H1 (cell line): ENCODE data around the gene WWC2. TPM values are rescaled to one million over a fixed set of nuclear protein-coding genes. Genes with fewer than 3 reads are reported as not detected.
A peak's percentile ranks its signal among the peaks of the same experiment; 100 is the strongest.

Experiments
- CTCF ChIA-PET: fragments of 300-600 bp; sonication (Branson Sonifier 250); formaldehyde crosslinking; loops from one replicate; lab custom pipeline; 2021; ENCODE audit not compliant: partially characterized antibody; lab: Charles Lee
- POLR2A ChIA-PET: fragments of 300-600 bp; sonication (Branson Sonifier 250); formaldehyde crosslinking; loops from one replicate; lab custom pipeline; 2021; ENCODE audit warnings: inconsistent platforms; ENCODE audit not compliant: partially characterized antibody; lab: Charles Lee
- DNase-seq, 2 experiments: peaks; one replicate each; pipeline versions ENCODE4 v3.0.0 to v3.0.0-alpha.2; 2010 to 2022; ENCODE audit warnings: low spot score in 2 of 2, low read depth in 1 of 2, mixed read lengths in 1 of 2
- FAIRE-seq: peaks from 2 replicates; lab custom pipeline; 2011; peaks lifted over from hg19 to GRCh38; lab: Jason Lieb, UNC
- H2AFZ ChIP-seq: 2 replicates; pipeline ENCODE4 v1.8.1; 2012; ENCODE audit warnings: low read length, inconsistent platforms
- H2AK5ac ChIP-seq: 2 replicates; pipeline ENCODE4 v1.6.1; 2013; ENCODE audit warnings: low read depth, low read length
- H2BK120ac ChIP-seq: replicated peaks from 2 replicates; pipeline ENCODE3; 2013; ENCODE audit warnings: low read depth, low read length, inconsistent platforms
- H2BK12ac ChIP-seq: 2 replicates; pipeline ENCODE4 v1.6.1; 2013; ENCODE audit warnings: low read depth, low read length
- H2BK15ac ChIP-seq: 2 replicates; pipeline ENCODE4 v1.6.1; 2013; ENCODE audit warnings: low read length
- H2BK20ac ChIP-seq: 2 replicates; pipeline ENCODE4 v1.6.1; 2013; ENCODE audit warnings: low read length
- H2BK5ac ChIP-seq: 2 replicates; pipeline ENCODE4 v1.6.1; 2013; ENCODE audit warnings: low read depth, low read length
- H3K14ac ChIP-seq: 2 replicates; pipeline ENCODE4 v1.6.1; 2013; ENCODE audit warnings: inconsistent platforms; ENCODE audit not compliant: insufficient read length
- H3K18ac ChIP-seq: 2 replicates; pipeline ENCODE4 v1.6.1; 2013; ENCODE audit warnings: low read length; ENCODE audit errors: extremely low read depth
- H3K23ac ChIP-seq: 2 replicates; pipeline ENCODE4 v1.6.1; 2013; ENCODE audit warnings: inconsistent platforms; ENCODE audit not compliant: insufficient read length
- H3K23me2 ChIP-seq: 2 replicates; pipeline ENCODE4 v1.6.1; 2013; ENCODE audit warnings: low read depth, low read length
- H3K27ac ChIP-seq: 2 replicates; pipeline ENCODE4 v1.6.1; 2011; ENCODE audit warnings: low read depth, low read length, inconsistent platforms
- H3K27me3 ChIP-seq, 4 experiments: replicated peaks in 1 of 4; 1 replicate in 1 of 4; 2 replicates in 3 of 4; pipeline versions ENCODE4 v1.6.1 to v1.8.1; 2011 to 2013; ENCODE audit warnings: low read length in 3 of 4, mild to moderate bottlenecking in 3 of 4, inconsistent platforms in 2 of 4, mixed read lengths in 2 of 4, moderate library complexity in 1 of 4; ENCODE audit not compliant: control insufficient read depth in 3 of 4, insufficient read depth in 3 of 4; ENCODE audit errors: extremely low read depth in 1 of 4
- H3K36me3 ChIP-seq, 4 experiments: 2 replicates each; pipeline versions ENCODE4 v1.6.1 to v1.8.1; 2011 to 2013; ENCODE audit warnings: mild to moderate bottlenecking in 4 of 4, low read length in 3 of 4, moderate library complexity in 2 of 4, control low read depth in 1 of 4, inconsistent platforms in 1 of 4; ENCODE audit not compliant: insufficient read depth in 4 of 4, control insufficient read depth in 2 of 4
- H3K4ac ChIP-seq: replicated peaks from 2 replicates; pipeline ENCODE3; 2013; ENCODE audit warnings: low read length, low read depth, mixed read lengths, inconsistent platforms; ENCODE audit not compliant: insufficient read length
- H3K4me1 ChIP-seq, 4 experiments: replicated peaks in 1 of 4; 1 replicate in 1 of 4; 2 replicates in 3 of 4; pipeline versions ENCODE4 v1.6.1 to v1.8.1; 2011 to 2013; ENCODE audit warnings: low read length in 3 of 4, inconsistent platforms in 2 of 4, mixed read lengths in 1 of 4; ENCODE audit not compliant: insufficient read depth in 4 of 4, control insufficient read depth in 3 of 4
- H3K4me2 ChIP-seq, 2 experiments: 2 replicates each; pipeline versions ENCODE4 v1.6.1 to v1.8.1; 2011 to 2013; ENCODE audit warnings: low read depth in 2 of 2, low read length in 2 of 2, control low read depth in 1 of 2, inconsistent platforms in 1 of 2, mild to moderate bottlenecking in 1 of 2; ENCODE audit not compliant: insufficient read depth in 1 of 2
- H3K4me3 ChIP-seq, 4 experiments: fragments of 200-600, 300-600 bp in 1 of 4; sonication (generic), shearing (Covaris generic), sonication (Bioruptor Twin) in 1 of 4; 2 replicates each; pipeline versions ENCODE4 v1.5.1 to v1.8.1; 2011 to 2016; ENCODE audit warnings: low read length in 4 of 4, low read depth in 3 of 4, control low read depth in 2 of 4, inconsistent platforms in 2 of 4, mild to moderate bottlenecking in 2 of 4, mixed read lengths in 1 of 4, moderate library complexity in 1 of 4; ENCODE audit not compliant: insufficient read depth in 2 of 4; ENCODE audit errors: extremely low read depth in 1 of 4
- H3K56ac ChIP-seq: replicated peaks from 2 replicates; pipeline ENCODE3; 2013; ENCODE audit warnings: low read depth, mild to moderate bottlenecking, mixed read lengths, low read length, inconsistent platforms; ENCODE audit not compliant: insufficient read length
- H3K79me1 ChIP-seq: 2 replicates; pipeline ENCODE4 v1.6.1; 2013; ENCODE audit warnings: low read depth, low read length, control low read depth
- H3K79me2 ChIP-seq, 2 experiments: 2 replicates each; pipeline versions ENCODE4 v1.6.1 to v1.8.1; 2012 to 2013; ENCODE audit warnings: low read length in 2 of 2, mild to moderate bottlenecking in 2 of 2, inconsistent platforms in 1 of 2; ENCODE audit not compliant: insufficient read depth in 2 of 2, control insufficient read depth in 1 of 2
- H3K9ac ChIP-seq, 4 experiments: replicated peaks in 1 of 4; 1 replicate in 1 of 4; 2 replicates in 3 of 4; pipeline versions ENCODE4 v1.6.1 to v1.8.1; 2011 to 2013; ENCODE audit warnings: low read depth in 3 of 4, low read length in 3 of 4, control low read depth in 2 of 4, mild to moderate bottlenecking in 2 of 4, moderate library complexity in 2 of 4, inconsistent platforms in 1 of 4; ENCODE audit errors: extremely low read depth in 1 of 4
- H3K9me3 ChIP-seq, 2 experiments: 2 replicates each; pipeline versions ENCODE4 v1.6.1 to v1.8.1; 2012 to 2013; ENCODE audit warnings: mild to moderate bottlenecking in 2 of 2, moderate library complexity in 2 of 2, control low read depth in 1 of 2, inconsistent platforms in 1 of 2, low read depth in 1 of 2, low read length in 1 of 2, mixed read lengths in 1 of 2; ENCODE audit not compliant: insufficient read depth in 2 of 2
- H4K20me1 ChIP-seq, 2 experiments: replicated peaks in 1 of 2; 2 replicates each; pipeline versions ENCODE3 to v1.8.1; 2011 to 2013; ENCODE audit warnings: inconsistent platforms in 2 of 2, low read length in 2 of 2, mild to moderate bottlenecking in 1 of 2; ENCODE audit not compliant: insufficient read depth in 2 of 2, control insufficient read depth in 1 of 2
- H4K5ac ChIP-seq: 2 replicates; pipeline ENCODE4 v1.6.1; 2013; ENCODE audit warnings: low read length, low read depth, mixed read lengths, inconsistent platforms; ENCODE audit not compliant: insufficient read length
- H4K8ac ChIP-seq: 2 replicates; pipeline ENCODE4 v1.8.0; 2013; ENCODE audit warnings: mild to moderate bottlenecking, moderate library complexity, low read length, inconsistent platforms; ENCODE audit not compliant: insufficient read depth; ENCODE audit errors: extremely low read depth
- H4K91ac ChIP-seq: replicated peaks from 2 replicates; pipeline ENCODE3; 2013; ENCODE audit warnings: low read length, mixed read lengths, inconsistent platforms; ENCODE audit not compliant: insufficient read length
- BCL11A ChIP-seq, 2 experiments: IDR thresholded peaks; one replicate each; pipeline ENCODE4 v1.6.1; 2011; ENCODE audit warnings: low read depth in 2 of 2, low read length in 2 of 2, mild to moderate bottlenecking in 2 of 2
- CBX8 ChIP-seq: fragments of 300-800, 300-1000 bp; sonication (generic); IDR thresholded peaks from 2 replicates; pipeline ENCODE4 v1.7.1; 2016; ENCODE audit warnings: low read depth, low read length, borderline replicate concordance
- CEBPB ChIP-seq: IDR thresholded peaks from 2 replicates; pipeline ENCODE4 v1.6.1; 2012; ENCODE audit warnings: low read depth, low read length
- FOSL1 ChIP-seq: IDR thresholded peaks from 2 replicates; pipeline ENCODE4 v1.6.1; 2011; ENCODE audit warnings: mild to moderate bottlenecking, low read depth, low read length, moderate library complexity; ENCODE audit not compliant: insufficient read depth
- GABPA ChIP-seq: IDR thresholded peaks from 2 replicates; pipeline ENCODE4 v1.6.1; 2011; ENCODE audit warnings: mild to moderate bottlenecking, low read length, moderate library complexity, borderline replicate concordance; ENCODE audit not compliant: insufficient read depth
- SAP30 ChIP-seq: fragments of 300-600 bp; sonication (generic); IDR thresholded peaks from 2 replicates; pipeline ENCODE4 v1.7.1; 2012; ENCODE audit warnings: low read length, moderate library complexity, mild to moderate bottlenecking, inconsistent platforms; ENCODE audit not compliant: insufficient read depth, insufficient replicate concordance
- SIX5 ChIP-seq: IDR thresholded peaks from 2 replicates; pipeline ENCODE4 v1.6.1; 2011; ENCODE audit warnings: mild to moderate bottlenecking, low read depth, low read length
- SP1 ChIP-seq: IDR thresholded peaks from 2 replicates; pipeline ENCODE4 v1.6.1; 2011; ENCODE audit warnings: low read depth, low read length
- SRF ChIP-seq: IDR thresholded peaks from 2 replicates; pipeline ENCODE4 v1.6.1; 2011; ENCODE audit warnings: mild to moderate bottlenecking, low read depth, low read length, moderate library complexity
- WGBS, 2 experiments: shearing (Covaris generic) in 1 of 2; methylation state at CpG; one replicate each; pipeline versions ENCODE4 v1.1.6 to v1.1.7; 2013 to 2015; ENCODE audit warnings: low lambda C conversion rate in 2 of 2, mixed read lengths in 2 of 2, inconsistent platforms in 1 of 2, low coverage in 1 of 2, missing lambda C conversion rate in 1 of 2; ENCODE audit not compliant: insufficient replicate concordance in 2 of 2, insufficient coverage in 1 of 2, insufficient read length in 1 of 2; ENCODE audit errors: extremely low coverage in 1 of 2, missing lambda C conversion rate in 1 of 2; 5-methylcytosine and 5-hydroxymethylcytosine counted together
- polyA plus RNA-seq, 7 experiments: library from polyadenylated mRNA; depleted of rRNA in 3 of 7; stranded (reverse) in 5 of 7; unstranded in 2 of 7; fragments of >200 nt in 5 of 7; fragments of 200-250 nt in 2 of 7; gene quantifications; 1 replicate in 5 of 7; 2 replicates in 1 of 7; 4 replicates in 1 of 7; pipeline versions ENCODE4 v1.2.1 to v1.2.3, GENCODE V29; 2011 to 2013; ENCODE audit warnings: missing spikeins in 2 of 7, mixed read lengths in 2 of 7
- total RNA-seq: library from RNA; stranded (reverse); fragmentation: NEBNext Ultra II Directional; extraction: Animal tissue kit (Norgen Biotek cat#: 25700); gene quantifications from 2 replicates; pipeline ENCODE4 v1.2.1, GENCODE V29; 2021
- TF ChIP-seq, protein P1 (sequence below): IDR thresholded peaks from 2 replicates; pipeline ENCODE4 v1.6.1; 2012; ENCODE audit warnings: inconsistent platforms

Gene WWC2
- total and polyA plus RNA-seq, 2 of the 8 experiments (the other 6 are each of a cell fraction or from before 2014, with no cell fraction given), result 17.6 to 135 TPM

- H3K4me3 ChIP-seq, result peak overlapping the region in 1 of 4 experiments; percentile 39; a peak in 1 of 8 replicates
- 58% methylated on average over 2 of the region's 2 CpGs; no CpG with 5 or more reads in 1 of the 2 experiments for WGBS, 2 experiments
- TF ChIP-seq BCL11A (IDR thresholded peaks at IDR 0.05; ENCODE audit: low read depth in 2 of 2, low read length in 2 of 2) (no peak), SIX5 (no peak), CBX8 (no peak), GABPA (no peak), SP1 (no peak), CEBPB (no peak), FOSL1 (no peak), SAP30 (no peak), SRF (no peak)
- TF ChIP-seq, protein P1, sequence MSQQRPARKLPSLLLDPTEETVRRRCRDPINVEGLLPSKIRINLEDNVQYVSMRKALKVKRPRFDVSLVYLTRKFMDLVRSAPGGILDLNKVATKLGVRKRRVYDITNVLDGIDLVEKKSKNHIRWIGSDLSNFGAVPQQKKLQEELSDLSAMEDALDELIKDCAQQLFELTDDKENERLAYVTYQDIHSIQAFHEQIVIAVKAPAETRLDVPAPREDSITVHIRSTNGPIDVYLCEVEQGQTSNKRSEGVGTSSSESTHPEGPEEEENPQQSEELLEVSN, result no peak
Measured at GRCh38 chr4:183118141-183118540, 19.1 kb downstream of the WWC2 start.

More at GRCh38 chr4:183118141-183118540, 19.1 kb downstream of the WWC2 start:
- Histone ChIP-seq H3K79me1 (no peaks in the 10 kb centered on the region; the same call in 1 of the 2 replicates), H4K8ac (no peak overlapping the region), H2BK12ac (no peak overlapping the region; the same call in 1 of the 2 replicates), H3K27ac (peak overlapping the region; percentile 57; the same call in 1 of the 2 replicates), H3K18ac (no peak overlapping the region), H2BK15ac (no peak overlapping the region), H3K56ac (no peak overlapping the region), H3K9ac (no peak overlapping the region), H2AFZ (no peak overlapping the region), H3K4ac (no peak overlapping the region), H2BK120ac (no peak overlapping the region), H3K4me1 (peaks cover 2 to 24% (median 17%) of the 10 kb centered on the region in 4 experiments; a peak in 5 of 7 replicates), H3K27me3 (no peaks in the 10 kb centered on the region), H4K5ac (peak overlapping the region; percentile 66), H3K23me2 (no peaks in the 10 kb centered on the region), H4K20me1 (peaks cover 0 to 8% of the 10 kb centered on the region in 2 experiments), H2AK5ac (no peak overlapping the region), H3K36me3 (no peaks in the 10 kb centered on the region), H3K79me2 (peaks cover 20 to 99% of the 10 kb centered on the region in 2 experiments), H2BK5ac (no peak overlapping the region), H3K4me2 (peak overlapping the region; percentile 59 to 76; a peak in 3 of 4 replicates), H4K91ac (no peak overlapping the region), H2BK20ac (no peak overlapping the region), H3K14ac (no peak overlapping the region), H3K23ac (no peak overlapping the region), H3K9me3 (no peaks in the 10 kb centered on the region)
- POLR2A ChIA-PET, result interaction anchor here (0.7 to 10.7 kb wide), 3 partner anchors 20 to 173 kb away, joined by 3 to 103 read pairs (median 4); partner anchors contain the start of gene WWC2
- FAIRE-seq, result no peak
- CTCF ChIA-PET, result interaction anchor here (0.6 to 0.7 kb wide), 2 partner anchors 8 to 182 kb away, joined by 3 to 6 read pairs; no protein-coding TSS in a partner anchor
- no peak for DNase-seq
